ENCODE data around the gene XG. TPM values are rescaled to one million over a fixed set of nuclear protein-coding genes. Genes with fewer than 3 reads are reported as not detected.
"Not testable (repeated sequence)": the region's sequence is repeated elsewhere in the genome, so short reads cannot be mapped to it uniquely, and the experiment has no call there.

The XG gene
- total RNA-seq, 1 donor from 2014 or later = 0.65 TPM

- intact Hi-C loops (cut with micrococcal nuclease); H3K27ac Mint-ChIP-seq; DNase-seq (ENCODE audit: low spot score); H3K9me3 Mint-ChIP-seq; H3K4me3 Mint-ChIP-seq; H3K4me1 Mint-ChIP-seq (ENCODE audit: low read depth); H3K27me3 Mint-ChIP-seq (ENCODE audit: insufficient read depth): not testable (repeated sequence)
- H3K36me3 Mint-ChIP-seq (ENCODE audit: low read depth) = peaks cover 17% of the 10 kb centered on the region
Measured at GRCh38 chrX:2746250-2746649, 5.6 kb upstream of the XG start.

GRCh38 chrX:2748171-2748814 lies 3.5 kb upstream of the XG start:
- no peaks in the 10 kb centered on the region for H3K27me3 Mint-ChIP-seq (ENCODE audit: insufficient read depth)

GRCh38 chrX:2748815-2749188 lies 3.0 kb upstream of the XG start:
- Mint-ChIP-seq H3K36me3 (ENCODE audit: low read depth) (peaks cover 3% of the 10 kb centered on the region), H3K27ac (no peak overlapping the region), H3K9me3 (no peaks in the 10 kb centered on the region), H3K4me1 (ENCODE audit: low read depth) (peaks cover 5% of the 10 kb centered on the region), H3K4me3 (no peak overlapping the region), H3K27me3 (ENCODE audit: insufficient read depth) (no peaks in the 10 kb centered on the region)
- DNase-seq (ENCODE audit: low spot score) = no peak
- intact Hi-C loops (cut with micrococcal nuclease) = no loop called here

More at GRCh38 chrX:2748171-2748814, 3.5 kb upstream of the XG start:
- no peak for DNase-seq (ENCODE audit: low spot score)
- Mint-ChIP-seq H3K36me3 (ENCODE audit: low read depth) (peaks cover 4% of the 10 kb centered on the region), H3K4me3 (no peak overlapping the region), H3K27ac (no peak overlapping the region), H3K4me1 (ENCODE audit: low read depth) (peaks cover 5% of the 10 kb centered on the region), H3K9me3 (no peaks in the 10 kb centered on the region)
- intact Hi-C loops (cut with micrococcal nuclease) = no loop called here

GRCh38 chrX:2751291-2751690 lies 549 bp upstream of the XG start:
- no peak overlapping the region for H3K4me3 Mint-ChIP-seq
- no peaks in the 10 kb centered on the region for H3K36me3 Mint-ChIP-seq (ENCODE audit: low read depth)
- H3K27ac Mint-ChIP-seq = no peak overlapping the region
- H3K27me3 Mint-ChIP-seq (ENCODE audit: insufficient read depth) = no peaks in the 10 kb centered on the region
- no peaks in the 10 kb centered on the region for H3K9me3 Mint-ChIP-seq
- no peak for DNase-seq (ENCODE audit: low spot score)
- intact Hi-C loops (cut with micrococcal nuclease) = no loop called here
- H3K4me1 Mint-ChIP-seq (ENCODE audit: low read depth) = no peaks in the 10 kb centered on the region

GRCh38 chrX:2752441-2752840 lies 601 bp downstream of the XG start:
- H3K9me3 Mint-ChIP-seq; H3K27me3 Mint-ChIP-seq (ENCODE audit: insufficient read depth); H3K27ac Mint-ChIP-seq; H3K4me1 Mint-ChIP-seq (ENCODE audit: low read depth); H3K4me3 Mint-ChIP-seq; H3K36me3 Mint-ChIP-seq (ENCODE audit: low read depth); intact Hi-C loops (cut with micrococcal nuclease); DNase-seq (ENCODE audit: low spot score): not testable (repeated sequence)

GRCh38 chrX:2755163-2755715 lies 3.4 kb downstream of the XG start:
- DNase-seq (ENCODE audit: low spot score); H3K4me1 Mint-ChIP-seq (ENCODE audit: low read depth); intact Hi-C loops (cut with micrococcal nuclease); H3K4me3 Mint-ChIP-seq; H3K9me3 Mint-ChIP-seq; H3K36me3 Mint-ChIP-seq (ENCODE audit: low read depth); H3K27ac Mint-ChIP-seq; H3K27me3 Mint-ChIP-seq (ENCODE audit: insufficient read depth): not testable (repeated sequence)

GRCh38 chrX:2756548-2756947 lies 4.7 kb downstream of the XG start:
- intact Hi-C loops (cut with micrococcal nuclease) = no loop called here
- H3K9me3 Mint-ChIP-seq = no peaks in the 10 kb centered on the region
- H3K4me1 Mint-ChIP-seq (ENCODE audit: low read depth) = no peaks in the 10 kb centered on the region
- peaks cover 4% of the 10 kb centered on the region for H3K27me3 Mint-ChIP-seq (ENCODE audit: insufficient read depth)
- no peak for DNase-seq (ENCODE audit: low spot score)
- H3K36me3 Mint-ChIP-seq (ENCODE audit: low read depth) = no peaks in the 10 kb centered on the region
- no peak overlapping the region for H3K4me3 Mint-ChIP-seq
- no peak overlapping the region for H3K27ac Mint-ChIP-seq

GRCh38 chrX:2761246-2761645 lies 9.4 kb downstream of the XG start:
- Mint-ChIP-seq H3K9me3 (no peaks in the 10 kb centered on the region), H3K4me1 (ENCODE audit: low read depth) (no peaks in the 10 kb centered on the region), H3K27ac (no peak overlapping the region), H3K36me3 (ENCODE audit: low read depth) (no peaks in the 10 kb centered on the region), H3K27me3 (ENCODE audit: insufficient read depth) (peaks cover 4% of the 10 kb centered on the region), H3K4me3 (no peak overlapping the region)
- DNase-seq (ENCODE audit: low spot score) = no peak
- intact Hi-C loops (cut with micrococcal nuclease) = no loop called here

- H3K27me3 Mint-ChIP-seq (ENCODE audit: insufficient read depth); H3K36me3 Mint-ChIP-seq (ENCODE audit: low read depth); DNase-seq (ENCODE audit: low spot score); H3K4me3 Mint-ChIP-seq; H3K9me3 Mint-ChIP-seq; H3K4me1 Mint-ChIP-seq (ENCODE audit: low read depth); intact Hi-C loops (cut with micrococcal nuclease); H3K27ac Mint-ChIP-seq: not testable (repeated sequence)
Measured at GRCh38 chrX:2762671-2763070, 10.8 kb downstream of the XG start.

- H3K36me3 Mint-ChIP-seq (ENCODE audit: low read depth) = not testable (repeated sequence)
Measured at GRCh38 chrX:2764766-2765548, 13.1 kb downstream of the XG start.

GRCh38 chrX:2765549-2765830 lies 13.7 kb downstream of the XG start:
- H3K27ac Mint-ChIP-seq = no peak overlapping the region

More at GRCh38 chrX:2764766-2765548, 13.1 kb downstream of the XG start:
- H3K4me1 Mint-ChIP-seq (ENCODE audit: low read depth); DNase-seq (ENCODE audit: low spot score); intact Hi-C loops (cut with micrococcal nuclease); H3K27me3 Mint-ChIP-seq (ENCODE audit: insufficient read depth); H3K9me3 Mint-ChIP-seq; H3K4me3 Mint-ChIP-seq; H3K27ac Mint-ChIP-seq: not testable (repeated sequence)

GRCh38 chrX:2766906-2767305 lies 15.1 kb downstream of the XG start:
- no peak overlapping the region for H3K27ac Mint-ChIP-seq
- H3K9me3 Mint-ChIP-seq = peaks cover 5% of the 10 kb centered on the region
- no peaks in the 10 kb centered on the region for H3K27me3 Mint-ChIP-seq (ENCODE audit: insufficient read depth)
- no peaks in the 10 kb centered on the region for H3K36me3 Mint-ChIP-seq (ENCODE audit: low read depth)
- no peaks in the 10 kb centered on the region for H3K4me1 Mint-ChIP-seq (ENCODE audit: low read depth)
- DNase-seq (ENCODE audit: low spot score) = no peak
- intact Hi-C loops (cut with micrococcal nuclease) = no loop called here
- no peak overlapping the region for H3K4me3 Mint-ChIP-seq

More at GRCh38 chrX:2765549-2765830, 13.7 kb downstream of the XG start:
- no peak for DNase-seq (ENCODE audit: low spot score)
- H3K4me1 Mint-ChIP-seq (ENCODE audit: low read depth) = no peaks in the 10 kb centered on the region
- H3K36me3 Mint-ChIP-seq (ENCODE audit: low read depth) = no peaks in the 10 kb centered on the region
- intact Hi-C loops (cut with micrococcal nuclease) = no loop called here
- H3K27me3 Mint-ChIP-seq (ENCODE audit: insufficient read depth) = no peaks in the 10 kb centered on the region
- H3K4me3 Mint-ChIP-seq = no peak overlapping the region
- no peaks in the 10 kb centered on the region for H3K9me3 Mint-ChIP-seq

GRCh38 chrX:2767631-2768455 lies 16.0 kb downstream of the XG start:
- Mint-ChIP-seq H3K36me3 (ENCODE audit: low read depth) (no peaks in the 10 kb centered on the region), H3K27me3 (ENCODE audit: insufficient read depth) (peaks cover 5% of the 10 kb centered on the region), H3K9me3 (peaks cover 5% of the 10 kb centered on the region), H3K4me3 (no peak overlapping the region), H3K4me1 (ENCODE audit: low read depth) (no peaks in the 10 kb centered on the region), H3K27ac (no peak overlapping the region)
- intact Hi-C loops (cut with micrococcal nuclease) = no loop called here
- DNase-seq (ENCODE audit: low spot score) = no peak

Data from activated T-helper 1 cell treated with anti-CD3 and anti-CD28 coated beads, Interleukin-12 subunit alpha, Interleukin-12 subunit beta, Interleukin-2, Interleukin-4 antibody, amounts not matched to agents 30 ng/mL and 10 ng/mL and 1 ng/mL, durations not matched to agents 14 hours and 24 hours and 36 hours (primary cell).